ENCODE measurements around the gene GNA12.

- TF ChIP-seq EZH2 (IDR thresholded peaks at IDR 0.05; ENCODE audit: low read length, unreplicated experiment) (no peak), EZH2phosphoT487 (IDR thresholded peaks at IDR 0.05; ENCODE audit: borderline replicate concordance, low read length) (no peak), CTCF (conservative IDR thresholded peaks at IDR 0.05; ENCODE audit: low read depth, low read length) (no peak)
These were observed 28.3 kb upstream of the GNA12 start for GRCh38 chr7:2872296-2872874.

Data from PC-3 (cell line).